Endodermal cell (in vitro differentiated cells): Measurements from ENCODE around the gene RSPRY1. TPM values are rescaled to one million over a fixed set of nuclear protein-coding genes. Genes with fewer than 3 reads are reported as not detected.

ENCODE experiments used
- DNase-seq: peaks from one replicate; pipeline ENCODE4 v3.0.0-alpha.2; 2017
- H3K27ac ChIP-seq: 2 replicates; pipeline ENCODE4 v1.5.1; 2013; ENCODE audit warnings: mild to moderate bottlenecking, low read depth, low read length, moderate library complexity
- H3K27me3 ChIP-seq: 2 replicates; pipeline ENCODE4 v1.6.1; 2013; ENCODE audit warnings: mild to moderate bottlenecking, low read length, moderate library complexity; ENCODE audit not compliant: insufficient read depth, control insufficient read depth, poor library complexity, severe bottlenecking
- H3K36me3 ChIP-seq: 2 replicates; pipeline ENCODE4 v1.7.0; 2013; ENCODE audit warnings: mild to moderate bottlenecking, low read length, moderate library complexity; ENCODE audit not compliant: control insufficient read depth, insufficient read depth
- H3K4me1 ChIP-seq: one replicate; pipeline ENCODE4 v1.7.0; 2013; ENCODE audit warnings: low read length; ENCODE audit not compliant: control insufficient read depth, insufficient read depth
- H3K4me3 ChIP-seq: 2 replicates; pipeline ENCODE4 v1.5.1; 2013; ENCODE audit warnings: mild to moderate bottlenecking, low read length, moderate library complexity
- H3K9ac ChIP-seq: 2 replicates; pipeline ENCODE4 v1.6.1; 2013; ENCODE audit warnings: mild to moderate bottlenecking, low read length, moderate library complexity; ENCODE audit not compliant: poor library complexity, severe bottlenecking; ENCODE audit errors: extremely low read depth
- H3K9me3 ChIP-seq: 2 replicates; pipeline ENCODE4 v1.6.1; 2013; ENCODE audit warnings: mild to moderate bottlenecking, low read length, moderate library complexity; ENCODE audit not compliant: control insufficient read depth
- H3K27ac Mint-ChIP-seq: 2 replicates; pipeline ENCODE4 v1.8.0; 2020; ENCODE audit warnings: mixed read lengths
- H3K27me3 Mint-ChIP-seq: 2 replicates; pipeline ENCODE4 v1.8.0; 2021; ENCODE audit warnings: mild to moderate bottlenecking, mixed read lengths; ENCODE audit not compliant: insufficient read depth
- H3K36me3 Mint-ChIP-seq: 2 replicates; pipeline ENCODE4 v1.8.0; 2020; ENCODE audit warnings: low read depth, mixed read lengths
- H3K4me1 Mint-ChIP-seq: 2 replicates; pipeline ENCODE4 v1.8.0; 2020; ENCODE audit warnings: mixed read lengths
- H3K4me3 Mint-ChIP-seq: 2 replicates; pipeline ENCODE4 v1.8.0; 2020; ENCODE audit warnings: mild to moderate bottlenecking, moderate library complexity, mixed read lengths
- H3K9me3 Mint-ChIP-seq: 2 replicates; pipeline ENCODE4 v1.8.0; 2020; ENCODE audit warnings: mild to moderate bottlenecking, mixed read lengths
- CTCF ChIP-seq: fragments of 200-600 bp; sonication (generic); conservative IDR thresholded peaks from 2 replicates; pipeline ENCODE4 v1.5.0; 2021; ENCODE audit warnings: antibody characterized with exemption, mild to moderate bottlenecking
- WGBS, 2 experiments: methylation state at CpG; one replicate each; pipeline versions ENCODE4 v1.1.5 to v1.1.7; 2013; ENCODE audit warnings: missing lambda C conversion rate in 2 of 2, mixed read lengths in 1 of 2; ENCODE audit not compliant: insufficient coverage in 1 of 2, insufficient read length in 1 of 2; 5-methylcytosine and 5-hydroxymethylcytosine counted together
- total RNA-seq, 2 donors: library from RNA; stranded (reverse); fragmentation: NEBNext Ultra II Directional in 1 of 2; extraction: Animal tissue kit (Norgen Biotek cat#: 25700) in 1 of 2; gene quantifications; 2 replicates in 1 of 2; 3 replicates in 1 of 2; pipeline ENCODE4 v1.2.1, GENCODE V29; 2021

The RSPRY1 gene
- total RNA-seq, 2 donors from 2014 or later, result 40.3 to 46.5 TPM

- Histone ChIP-seq H3K9ac (no peak overlapping the region), H3K4me3 (no peak overlapping the region), H3K27ac (no peak overlapping the region), H3K4me1 (no peaks in the 10 kb centered on the region), H3K9me3 (no peaks in the 10 kb centered on the region), H3K36me3 (peaks cover 88% of the 10 kb centered on the region), H3K27me3 (no peaks in the 10 kb centered on the region)
- H3K9me3 Mint-ChIP-seq, result no peaks in the 10 kb centered on the region
- H3K4me3 Mint-ChIP-seq, result no peak overlapping the region
- H3K36me3 Mint-ChIP-seq, result peaks cover 69% of the 10 kb centered on the region
- H3K27me3 Mint-ChIP-seq, result no peaks in the 10 kb centered on the region
- TF ChIP-seq CTCF, result no peak
- no peaks in the 10 kb centered on the region for H3K4me1 Mint-ChIP-seq
- no peak for DNase-seq
- peak overlapping the region; percentile 18 for H3K27ac Mint-ChIP-seq
Observed at GRCh38 chr16:57236022-57236350, 49.9 kb downstream of the RSPRY1 start.

- TF ChIP-seq CTCF, result no peak
- H3K27me3 Mint-ChIP-seq, result no peaks in the 10 kb centered on the region
- H3K4me3 Mint-ChIP-seq, result no peak overlapping the region
- Histone ChIP-seq H3K4me1 (no peaks in the 10 kb centered on the region), H3K36me3 (peaks cover 61% of the 10 kb centered on the region), H3K9me3 (no peaks in the 10 kb centered on the region), H3K4me3 (no peak overlapping the region), H3K9ac (no peak overlapping the region), H3K27me3 (no peaks in the 10 kb centered on the region), H3K27ac (no peak overlapping the region)
- no peaks in the 10 kb centered on the region for H3K4me1 Mint-ChIP-seq
- H3K9me3 Mint-ChIP-seq, result no peaks in the 10 kb centered on the region
- peaks cover 50% of the 10 kb centered on the region for H3K36me3 Mint-ChIP-seq
- H3K27ac Mint-ChIP-seq, result no peak overlapping the region
- WGBS, 2 experiments, result 93 to 100% methylated on average over 1 to 2 of the region's 2 CpGs
- no peak for DNase-seq
Observed at GRCh38 chr16:57238682-57239081, 52.6 kb downstream of the RSPRY1 start.

GRCh38 chr16:57239107-57239506, 53.0 kb downstream of the RSPRY1 start:
- DNase-seq, result no peak
- Mint-ChIP-seq H3K36me3 (peaks cover 46% of the 10 kb centered on the region), H3K4me3 (no peak overlapping the region), H3K27ac (no peak overlapping the region), H3K4me1 (no peaks in the 10 kb centered on the region), H3K9me3 (no peaks in the 10 kb centered on the region), H3K27me3 (no peaks in the 10 kb centered on the region)
- no peak overlapping the region for H3K27ac ChIP-seq
- H3K9ac ChIP-seq, result no peak overlapping the region
- 98 to 100% methylated on average over 1 to 2 of the region's 2 CpGs for WGBS, 2 experiments
- H3K4me1 ChIP-seq, result no peaks in the 10 kb centered on the region
- no peak overlapping the region for H3K4me3 ChIP-seq
- peaks cover 57% of the 10 kb centered on the region for H3K36me3 ChIP-seq
- TF ChIP-seq CTCF, result no peak
- H3K9me3 ChIP-seq, result no peaks in the 10 kb centered on the region
- no peaks in the 10 kb centered on the region for H3K27me3 ChIP-seq
